Lung (tissue), 12 donors: ENCODE measurements around the gene WDR35. TPM values are rescaled to one million over a fixed set of nuclear protein-coding genes. Genes with fewer than 3 reads are reported as not detected.

Experiments used
- ATAC-seq: fragments of 200-7000 bp; cut with Tn5 transposase; one replicate; pipeline ENCODE4 v1.9.1; 2020; ENCODE audit warnings: moderate number of reproducible peaks; ENCODE audit not compliant: insufficient read depth, low FRiP score
- DNase-seq, 3 donors: peaks; one replicate each; pipeline ENCODE4 v3.0.0-alpha.2; 2013 to 2017
- H3K27ac ChIP-seq, 2 donors: one replicate each; pipeline ENCODE4 v1.5.1; 2013; ENCODE audit warnings: mild to moderate bottlenecking in 2 of 2, moderate library complexity in 2 of 2, control low read depth in 1 of 2, inconsistent platforms in 1 of 2, low read depth in 1 of 2, low read length in 1 of 2
- H3K27me3 ChIP-seq, 3 donors: one replicate each; pipeline ENCODE4 v1.5.1; 2013; ENCODE audit warnings: low read length in 2 of 3; ENCODE audit not compliant: control insufficient read depth in 3 of 3, insufficient read depth in 3 of 3
- H3K36me3 ChIP-seq, 4 donors: one replicate each; pipeline ENCODE4 v1.5.1; 2013; ENCODE audit warnings: low read length in 4 of 4, mild to moderate bottlenecking in 1 of 4, moderate library complexity in 1 of 4; ENCODE audit not compliant: control insufficient read depth in 4 of 4, insufficient read depth in 4 of 4
- H3K4me1 ChIP-seq, 5 donors: one replicate each; pipeline ENCODE4 v1.5.1; 2013; ENCODE audit warnings: low read length in 5 of 5, mild to moderate bottlenecking in 2 of 5, moderate library complexity in 1 of 5; ENCODE audit not compliant: control insufficient read depth in 5 of 5, insufficient read depth in 5 of 5
- H3K4me3 ChIP-seq: one replicate; pipeline ENCODE4 v1.5.1; 2013; ENCODE audit warnings: mild to moderate bottlenecking, control low read depth, moderate library complexity
- H3K9ac ChIP-seq, 2 donors: one replicate each; pipeline ENCODE4 v1.5.1; 2013; ENCODE audit warnings: low read length in 2 of 2, control low read depth in 1 of 2; ENCODE audit not compliant: insufficient read depth in 1 of 2
- H3K9me3 ChIP-seq, 4 donors: one replicate each; pipeline ENCODE4 v1.5.1; 2013; ENCODE audit warnings: low read length in 3 of 4, mild to moderate bottlenecking in 1 of 4, moderate library complexity in 1 of 4; ENCODE audit not compliant: control insufficient read depth in 4 of 4, insufficient read depth in 3 of 4
- WGBS, 2 donors: extraction: QIAGEN DNeasy Blood & Tissue Kit; methylation state at CpG; one replicate each; pipeline ENCODE4 v1.1.7; 2013; 5-methylcytosine and 5-hydroxymethylcytosine counted together
- polyA plus RNA-seq, 2 donors: library from polyadenylated mRNA; stranded (reverse); fragments of 200-250 nt; gene quantifications; one replicate each; pipeline ENCODE4 v1.2.1, GENCODE V29; 2013
- total RNA-seq, 2 donors: library from RNA; depleted of rRNA in 1 of 2; stranded (reverse); fragments of >200 nt in 1 of 2; gene quantifications; one replicate each; pipeline ENCODE4 v1.2.1, GENCODE V29; 2014 to 2021
- TF ChIP-seq, protein P1 (sequence below): IDR thresholded peaks from 2 replicates; pipeline ENCODE4 v1.5.1; 2012; ENCODE audit warnings: mild to moderate bottlenecking; ENCODE audit errors: control extremely low read depth, extremely low read depth
- donor health status: control.
- donor health status: control.
- donor health status: Bipolar disorder and iron deficiency.
- donor health status: healthy.
- donor health status: DM: yes; HTN: yes; CAD: no.

Gene WDR35
- total and polyA plus RNA-seq, 4 donors, result 2.8 to 25.9 (median 9.0) TPM

DNA sequence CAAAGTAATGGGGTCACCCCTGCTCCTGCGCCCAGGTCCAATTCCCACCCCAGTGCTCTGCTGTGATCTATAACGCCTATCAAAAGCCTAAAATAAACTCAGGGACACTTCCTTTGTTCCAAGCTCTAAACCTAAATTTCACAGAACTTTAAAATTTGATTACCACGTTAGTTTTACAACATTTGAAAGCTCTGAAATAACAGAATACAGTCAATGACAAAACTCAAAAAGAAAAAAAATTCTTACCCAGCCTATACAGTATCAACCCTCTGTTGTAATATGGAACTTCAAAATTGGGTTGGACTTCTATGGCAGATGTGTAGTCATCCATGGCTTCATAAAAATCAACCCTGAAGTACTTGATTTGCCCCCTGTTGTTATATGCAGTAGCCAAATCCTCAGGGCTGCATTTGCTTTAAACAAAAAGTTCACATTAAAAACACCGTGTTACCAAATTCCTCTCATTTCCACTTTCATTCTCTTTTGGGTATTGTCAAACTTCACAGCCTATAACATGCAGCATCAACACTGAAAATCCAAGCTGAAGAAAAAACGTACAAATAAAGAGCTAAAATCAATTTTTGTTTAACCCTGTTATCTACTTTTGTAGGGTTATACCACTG is 92.2 kb downstream of the WDR35 start:
- Histone ChIP-seq H3K9me3 (no peaks in the 10 kb centered on the region), H3K4me1 (peaks cover 5 to 38% (median 28%) of the 10 kb centered on the region in 5 donors), H3K36me3 (peaks cover 0 to 12% (median under 1%) of the 10 kb centered on the region in 4 donors), H3K9ac (peak overlapping the region in 1 of 2 donors; percentile 58), H3K4me3 (no peak overlapping the region), H3K27me3 (no peaks in the 10 kb centered on the region), H3K27ac (no peak overlapping the region)
- TF ChIP-seq, protein P1, sequence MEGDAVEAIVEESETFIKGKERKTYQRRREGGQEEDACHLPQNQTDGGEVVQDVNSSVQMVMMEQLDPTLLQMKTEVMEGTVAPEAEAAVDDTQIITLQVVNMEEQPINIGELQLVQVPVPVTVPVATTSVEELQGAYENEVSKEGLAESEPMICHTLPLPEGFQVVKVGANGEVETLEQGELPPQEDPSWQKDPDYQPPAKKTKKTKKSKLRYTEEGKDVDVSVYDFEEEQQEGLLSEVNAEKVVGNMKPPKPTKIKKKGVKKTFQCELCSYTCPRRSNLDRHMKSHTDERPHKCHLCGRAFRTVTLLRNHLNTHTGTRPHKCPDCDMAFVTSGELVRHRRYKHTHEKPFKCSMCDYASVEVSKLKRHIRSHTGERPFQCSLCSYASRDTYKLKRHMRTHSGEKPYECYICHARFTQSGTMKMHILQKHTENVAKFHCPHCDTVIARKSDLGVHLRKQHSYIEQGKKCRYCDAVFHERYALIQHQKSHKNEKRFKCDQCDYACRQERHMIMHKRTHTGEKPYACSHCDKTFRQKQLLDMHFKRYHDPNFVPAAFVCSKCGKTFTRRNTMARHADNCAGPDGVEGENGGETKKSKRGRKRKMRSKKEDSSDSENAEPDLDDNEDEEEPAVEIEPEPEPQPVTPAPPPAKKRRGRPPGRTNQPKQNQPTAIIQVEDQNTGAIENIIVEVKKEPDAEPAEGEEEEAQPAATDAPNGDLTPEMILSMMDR, result no peak
- DNase-seq (peak in 1 of 3 donors; percentile 5), ATAC-seq (no peak)
- 78 to 80% methylated on average over 5 of the region's 5 CpGs for WGBS, 2 donors

DNA sequence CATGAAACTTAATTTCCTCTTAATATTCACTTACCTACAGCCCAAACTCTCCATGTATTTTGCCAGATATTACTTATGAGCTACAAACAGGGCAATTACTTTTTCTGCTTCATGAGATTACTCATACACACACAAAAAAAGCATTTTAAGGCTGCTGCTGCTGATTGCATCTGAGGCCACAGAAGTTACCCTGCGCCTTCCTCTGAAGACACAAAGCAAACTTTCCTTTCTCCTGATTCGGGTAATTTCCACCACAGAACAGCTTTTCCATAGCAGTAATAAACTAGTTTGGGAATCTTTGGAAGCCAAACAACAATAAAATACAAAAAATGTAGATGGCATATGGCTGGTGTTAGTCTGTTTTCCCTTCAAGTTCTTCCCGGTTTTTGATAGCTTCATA is 94.4 kb downstream of the WDR35 start:
- ATAC-seq, result no peak
- Histone ChIP-seq H3K9ac (no peak overlapping the region), H3K9me3 (no peaks in the 10 kb centered on the region), H3K27me3 (no peaks in the 10 kb centered on the region), H3K27ac (no peak overlapping the region), H3K36me3 (peaks cover 0 to 1% (median 0%) of the 10 kb centered on the region in 4 donors), H3K4me1 (peaks cover 5 to 31% (median 25%) of the 10 kb centered on the region in 5 donors), H3K4me3 (no peak overlapping the region)
- no peak for DNase-seq
- TF ChIP-seq, protein P1, result no peak
- 77 to 84% methylated on average over 3 of the region's 3 CpGs for WGBS, 2 donors

DNA sequence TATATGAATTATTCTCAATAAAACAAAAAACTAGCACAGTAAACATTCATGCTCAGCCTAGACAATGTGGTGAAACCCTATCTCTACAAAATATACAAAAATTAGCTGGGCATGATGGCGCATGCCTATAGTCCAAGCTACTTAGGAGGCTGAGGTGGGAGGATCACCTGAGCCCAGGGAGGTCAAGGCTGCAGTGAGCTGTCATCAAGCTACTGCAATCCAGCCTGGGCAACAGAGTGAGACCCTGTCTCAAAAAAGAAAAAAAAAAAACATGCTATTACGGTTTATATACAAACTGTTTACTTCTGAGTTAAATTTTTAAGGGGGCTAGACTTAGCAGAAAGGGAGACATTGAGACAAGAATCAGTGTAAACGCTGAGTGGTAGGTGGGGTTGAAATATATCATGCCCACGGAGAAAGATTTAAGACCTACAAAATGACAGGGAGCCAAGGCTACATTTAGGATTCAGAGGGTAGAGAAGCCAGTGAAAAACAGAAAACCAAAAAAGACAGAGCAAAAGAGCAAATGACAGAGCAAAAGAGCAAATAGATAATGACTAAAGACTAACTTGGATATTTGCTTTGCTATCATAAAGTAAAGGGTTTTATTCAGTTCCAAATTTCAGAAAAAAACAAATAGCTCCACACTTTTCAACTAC is 95.6 kb downstream of the WDR35 start:
- ATAC-seq, result no peak
- no peak for DNase-seq
- Histone ChIP-seq H3K27me3 (no peaks in the 10 kb centered on the region), H3K36me3 (peaks cover 0 to 1% (median 0%) of the 10 kb centered on the region in 4 donors), H3K4me3 (no peak overlapping the region), H3K9me3 (no peaks in the 10 kb centered on the region), H3K4me1 (peaks cover 3 to 24% (median 16%) of the 10 kb centered on the region in 5 donors), H3K27ac (no peak overlapping the region), H3K9ac (no peak overlapping the region)
- 94 to 96% methylated on average over 4 of the region's 4 CpGs for WGBS, 2 donors
- TF ChIP-seq, protein P1, result no peak
